ENCODE data around the gene PRG3. TPM values are rescaled to one million over a fixed set of nuclear protein-coding genes. Genes with fewer than 3 reads are reported as not detected.

Gene PRG3
- total RNA-seq, 1 donor from 2014 or later = not detected

- no peak overlapping the region for H3K4me3 ChIP-seq
- TF ChIP-seq CTCF (IDR thresholded peaks at IDR 0.05) = no peak
- H3K4me1 ChIP-seq = no peaks in the 10 kb centered on the region
- no peak overlapping the region for H3K27ac ChIP-seq
- H3K27me3 ChIP-seq = no peaks in the 10 kb centered on the region
- DNase-seq (ENCODE audit: low spot score in 2 of 2) = no peak
- H3K9me3 ChIP-seq = no peaks in the 10 kb centered on the region
- no peaks in the 10 kb centered on the region for H3K36me3 ChIP-seq
- intact Hi-C loops (cut with DNase I) = no loop called here
Measured at GRCh38 chr11:57395905-57396623, 15.1 kb upstream of the PRG3 start.

- Histone ChIP-seq H3K27ac (no peak overlapping the region), H3K4me1 (no peaks in the 10 kb centered on the region), H3K4me3 (no peak overlapping the region), H3K27me3 (no peaks in the 10 kb centered on the region), H3K9me3 (no peaks in the 10 kb centered on the region), H3K36me3 (no peaks in the 10 kb centered on the region)
- intact Hi-C loops (cut with DNase I) = no loop called here
- no peak for DNase-seq (ENCODE audit: low spot score in 2 of 2)
- TF ChIP-seq CTCF (IDR thresholded peaks at IDR 0.05) = no peak
Measured at GRCh38 chr11:57394203-57394965, 13.4 kb upstream of the PRG3 start.

GRCh38 chr11:57392763-57393105 lies 11.8 kb upstream of the PRG3 start:
- Histone ChIP-seq H3K9me3 (no peaks in the 10 kb centered on the region), H3K4me3 (no peak overlapping the region), H3K36me3 (no peaks in the 10 kb centered on the region), H3K4me1 (no peaks in the 10 kb centered on the region), H3K27ac (no peak overlapping the region), H3K27me3 (no peaks in the 10 kb centered on the region)
- TF ChIP-seq CTCF (IDR thresholded peaks at IDR 0.05) = no peak
- intact Hi-C loops (cut with DNase I) = no loop called here
- no peak for DNase-seq (ENCODE audit: low spot score in 2 of 2)

GRCh38 chr11:57392066-57392762 lies 11.3 kb upstream of the PRG3 start:
- Histone ChIP-seq H3K36me3 (no peaks in the 10 kb centered on the region), H3K27me3 (no peaks in the 10 kb centered on the region), H3K4me1 (no peaks in the 10 kb centered on the region), H3K4me3 (no peak overlapping the region), H3K27ac (no peak overlapping the region), H3K9me3 (no peaks in the 10 kb centered on the region)
- no peak for DNase-seq (ENCODE audit: low spot score in 2 of 2)
- intact Hi-C loops (cut with DNase I) = no loop called here
- no peak for TF ChIP-seq CTCF (IDR thresholded peaks at IDR 0.05)

- no peaks in the 10 kb centered on the region for H3K27me3 ChIP-seq
- no peaks in the 10 kb centered on the region for H3K4me1 ChIP-seq
- intact Hi-C loops (cut with DNase I) = no loop called here
- no peaks in the 10 kb centered on the region for H3K9me3 ChIP-seq
- no peak for DNase-seq (ENCODE audit: low spot score in 2 of 2)
- H3K36me3 ChIP-seq = no peaks in the 10 kb centered on the region
- TF ChIP-seq CTCF (IDR thresholded peaks at IDR 0.05) = no peak
- H3K4me3 ChIP-seq = no peak overlapping the region
- no peak overlapping the region for H3K27ac ChIP-seq
Measured at GRCh38 chr11:57391539-57391938, 10.6 kb upstream of the PRG3 start.
